Smooth muscle cell (in vitro differentiated cells): ENCODE data around the gene ASCC3. TPM values are rescaled to one million over a fixed set of nuclear protein-coding genes. Genes with fewer than 3 reads are reported as not detected.

ENCODE experiments used
- DNase-seq: peaks from one replicate; lab custom pipeline; 2025; ENCODE audit not compliant: unreplicated experiment; lab: John Stamatoyannopoulos, UW
- H2AFZ ChIP-seq: fragments of 200-600 bp; sonication (generic); 2 replicates; pipeline ENCODE4 v1.6.0; 2016; ENCODE audit warnings: antibody characterized with exemption, low read depth, mild to moderate bottlenecking
- H3F3A ChIP-seq: fragments of 200-600 bp; sonication (generic); 2 replicates; pipeline ENCODE4 v1.6.0; 2017; ENCODE audit warnings: antibody characterized with exemption, low read depth
- H3K27ac ChIP-seq: fragments of 200-600 bp; sonication (generic); 2 replicates; pipeline ENCODE4 v1.5.1; 2016; ENCODE audit warnings: low read depth, mild to moderate bottlenecking
- H3K27me3 ChIP-seq: fragments of 200-600 bp; sonication (generic); 2 replicates; pipeline ENCODE4 v1.6.1; 2016; ENCODE audit warnings: low read depth, mild to moderate bottlenecking
- H3K36me3 ChIP-seq: fragments of 200-600 bp; sonication (generic); 2 replicates; pipeline ENCODE4 v1.5.1; 2016; ENCODE audit warnings: low read depth
- H3K4me1 ChIP-seq: fragments of 200-600 bp; sonication (generic); 2 replicates; pipeline ENCODE4 v1.5.1; 2016; ENCODE audit warnings: low read depth
- H3K4me2 ChIP-seq: fragments of 200-600 bp; sonication (generic); 2 replicates; pipeline ENCODE4 v1.6.0; 2016; ENCODE audit warnings: mild to moderate bottlenecking
- H3K4me3 ChIP-seq: fragments of 200-600 bp; sonication (generic); 2 replicates; pipeline ENCODE4 v1.5.1; 2016; ENCODE audit warnings: mild to moderate bottlenecking
- H3K79me2 ChIP-seq: fragments of 200-600 bp; sonication (generic); 2 replicates; pipeline ENCODE4 v1.6.0; 2016; ENCODE audit warnings: low read depth, mild to moderate bottlenecking
- H3K9ac ChIP-seq: fragments of 200-600 bp; sonication (generic); 2 replicates; pipeline ENCODE4 v1.6.0; 2016; ENCODE audit warnings: low read depth
- H3K9me3 ChIP-seq: fragments of 200-600 bp; sonication (generic); replicated peaks from 2 replicates; pipeline ENCODE4 v1.5.1; 2016; ENCODE audit warnings: low read depth
- H4K20me1 ChIP-seq: fragments of 200-600 bp; sonication (generic); 2 replicates; pipeline ENCODE4 v1.6.0; 2016; ENCODE audit warnings: low read depth
- CTCF ChIP-seq: fragments of 200-600 bp; sonication (generic); IDR thresholded peaks from 2 replicates; pipeline ENCODE4 v1.5.1; 2017; ENCODE audit warnings: borderline replicate concordance, mild to moderate bottlenecking, antibody characterized with exemption; ENCODE audit not compliant: insufficient read depth, poor library complexity, severe bottlenecking
- WGBS: methylation state at CpG from one replicate; pipeline ENCODE4 v1.1.7; 2016; ENCODE audit warnings: low lambda C conversion rate; 5-methylcytosine and 5-hydroxymethylcytosine counted together
- polyA plus RNA-seq: library from polyadenylated mRNA; unstranded; fragments of >200 nt; fragmentation: Nextera tagmentation; extraction: Ambion mirVana; gene quantifications from 2 replicates; pipeline ENCODE4 v1.2.1, GENCODE V29; 2016
- total RNA-seq: library from RNA; depleted of rRNA; stranded (reverse); fragments of >200 nt; gene quantifications from 2 replicates; pipeline ENCODE4 v1.2.3, GENCODE V29; 2014

ASCC3 gene
- total and polyA plus RNA-seq, 2 experiments from 2014 or later = 59.0 to 116 TPM

- H3K4me3 ChIP-seq = no peak overlapping the region
- H3K4me2 ChIP-seq = no peak overlapping the region
- no peaks in the 10 kb centered on the region for H3K36me3 ChIP-seq
- H3K27ac ChIP-seq = no peak overlapping the region
- H3K9ac ChIP-seq = no peak overlapping the region
- H3K4me1 ChIP-seq = no peaks in the 10 kb centered on the region
- 93% methylated on average over 4 of the region's 4 CpGs for WGBS
- DNase-seq = no peak
- no peak overlapping the region for H2AFZ ChIP-seq
- H4K20me1 ChIP-seq = peaks cover 97% of the 10 kb centered on the region
- peaks cover 93% of the 10 kb centered on the region for H3K79me2 ChIP-seq
- no peaks in the 10 kb centered on the region for H3K9me3 ChIP-seq
- H3K27me3 ChIP-seq = no peaks in the 10 kb centered on the region
- no peak for TF ChIP-seq CTCF
- no peaks in the 10 kb centered on the region for H3F3A ChIP-seq
These were observed 74.8 kb downstream of the ASCC3 start for GRCh38 chr6:100806296-100806695.

- Histone ChIP-seq H3K9me3 (no peaks in the 10 kb centered on the region), H3K4me1 (no peaks in the 10 kb centered on the region), H3K79me2 (peaks cover 76% of the 10 kb centered on the region), H3K27ac (no peak overlapping the region), H2AFZ (no peak overlapping the region), H4K20me1 (peaks cover 95% of the 10 kb centered on the region), H3K9ac (no peak overlapping the region), H3K27me3 (no peaks in the 10 kb centered on the region), H3F3A (no peaks in the 10 kb centered on the region), H3K4me2 (no peak overlapping the region), H3K36me3 (peaks cover 3% of the 10 kb centered on the region), H3K4me3 (no peak overlapping the region)
- no peak for DNase-seq
- WGBS = 73% methylated on average over 4 of the region's 4 CpGs
- no peak for TF ChIP-seq CTCF
These were observed 77.7 kb downstream of the ASCC3 start for GRCh38 chr6:100803264-100804045.

- H3K27ac ChIP-seq = no peak overlapping the region
- H3K27me3 ChIP-seq = no peaks in the 10 kb centered on the region
- no peak overlapping the region for H3K4me2 ChIP-seq
- H3K79me2 ChIP-seq = peaks cover 65% of the 10 kb centered on the region
- DNase-seq = no peak
- 83% methylated on average over 1 of the region's 1 CpG for WGBS
- H3K4me3 ChIP-seq = no peak overlapping the region
- H3K9ac ChIP-seq = no peak overlapping the region
- H3K4me1 ChIP-seq = no peaks in the 10 kb centered on the region
- peaks cover 85% of the 10 kb centered on the region for H4K20me1 ChIP-seq
- no peak for TF ChIP-seq CTCF
- peaks cover 14% of the 10 kb centered on the region for H3K36me3 ChIP-seq
- H3K9me3 ChIP-seq = no peaks in the 10 kb centered on the region
- H2AFZ ChIP-seq = no peak overlapping the region
- no peaks in the 10 kb centered on the region for H3F3A ChIP-seq
These were observed 80.1 kb downstream of the ASCC3 start for GRCh38 chr6:100801036-100801435.
